Hepatocyte (in vitro differentiated cells): ENCODE measurements around the gene FIGNL1. TPM values are rescaled to one million over a fixed set of nuclear protein-coding genes. Genes with fewer than 3 reads are reported as not detected.

Experiments used
- DNase-seq: peaks from one replicate; pipeline ENCODE4 v3.0.0-alpha.2; 2016; ENCODE audit warnings: low spot score
- H2AFZ ChIP-seq: fragments of 200-600 bp; sonication (generic); 2 replicates; pipeline ENCODE4 v1.6.0; 2016; ENCODE audit warnings: antibody characterized with exemption, mild to moderate bottlenecking
- H3K27ac ChIP-seq: fragments of 200-600 bp; sonication (generic); 2 replicates; pipeline ENCODE4 v1.5.1; 2016; ENCODE audit warnings: mild to moderate bottlenecking
- H3K27me3 ChIP-seq: fragments of 200-600 bp; sonication (generic); 2 replicates; pipeline ENCODE4 v1.6.1; 2016
- H3K36me3 ChIP-seq: fragments of 200-600 bp; sonication (generic); replicated peaks from 2 replicates; pipeline ENCODE4 v1.5.1; 2016; ENCODE audit warnings: low read depth; ENCODE audit not compliant: insufficient read depth
- H3K4me1 ChIP-seq: fragments of 200-600 bp; sonication (generic); 2 replicates; pipeline ENCODE4 v1.5.1; 2016; ENCODE audit warnings: mild to moderate bottlenecking, moderate library complexity; ENCODE audit not compliant: insufficient read depth
- H3K4me2 ChIP-seq: fragments of 200-600 bp; sonication (generic); 2 replicates; pipeline ENCODE4 v1.6.0; 2016
- H3K4me3 ChIP-seq: fragments of 200-600 bp; sonication (generic); 2 replicates; pipeline ENCODE4 v1.5.1; 2016; ENCODE audit warnings: mild to moderate bottlenecking
- H3K79me2 ChIP-seq: fragments of 200-600 bp; sonication (generic); 2 replicates; pipeline ENCODE4 v1.6.0; 2017; ENCODE audit warnings: mild to moderate bottlenecking
- H3K9me2 ChIP-seq: fragments of 200-600 bp; sonication (generic); replicated peaks from 2 replicates; pipeline ENCODE4 v1.6.0; 2017; ENCODE audit warnings: mild to moderate bottlenecking; ENCODE audit not compliant: insufficient read depth
- H3K9me3 ChIP-seq: fragments of 200-600 bp; sonication (generic); 2 replicates; pipeline ENCODE4 v1.5.1; 2016; ENCODE audit warnings: low read depth, mild to moderate bottlenecking
- H4K20me1 ChIP-seq: fragments of 200-600 bp; sonication (generic); 2 replicates; pipeline ENCODE4 v1.6.0; 2016; ENCODE audit warnings: mild to moderate bottlenecking; ENCODE audit not compliant: insufficient read depth, poor library complexity, severe bottlenecking
- CTCF ChIP-seq: fragments of 200-600 bp; sonication (generic); IDR thresholded peaks from 2 replicates; pipeline ENCODE4 v1.5.1; 2016; ENCODE audit warnings: antibody characterized with exemption, mild to moderate bottlenecking; ENCODE audit not compliant: poor library complexity
- EZH2 ChIP-seq: fragments of 200-600 bp; sonication (generic); IDR thresholded peaks from 2 replicates; pipeline ENCODE4 v1.6.1; 2016; ENCODE audit warnings: antibody characterized with exemption, mild to moderate bottlenecking, borderline replicate concordance
- EZH2phosphoT487 ChIP-seq: fragments of 200-600 bp; sonication (generic); IDR thresholded peaks from one replicate; pipeline ENCODE4 v1.6.1; 2018; ENCODE audit warnings: antibody characterized with exemption, mild to moderate bottlenecking, low read depth, moderate library complexity; ENCODE audit not compliant: unreplicated experiment, severe bottlenecking
- whole genome bisulfite sequencing: methylation state at CpG from one replicate; pipeline ENCODE4 v1.1.6; 2016; ENCODE audit warnings: low lambda C conversion rate; ENCODE audit errors: missing lambda C conversion rate; 5-methylcytosine and 5-hydroxymethylcytosine counted together
- polyA plus RNA-seq: library from polyadenylated mRNA; unstranded; fragments of >200 nt; fragmentation: Nextera tagmentation; extraction: Ambion mirVana; gene quantifications from 2 replicates; pipeline ENCODE4 v1.2.1, GENCODE V29; 2016
- total RNA-seq: library from RNA; depleted of rRNA; stranded (reverse); fragments of >200 nt; gene quantifications from 2 replicates; pipeline ENCODE4 v1.2.3, GENCODE V29; 2014

Gene FIGNL1
- total and polyA plus RNA-seq, 2 experiments from 2014 or later, result 4.3 to 13.6 TPM

DNA sequence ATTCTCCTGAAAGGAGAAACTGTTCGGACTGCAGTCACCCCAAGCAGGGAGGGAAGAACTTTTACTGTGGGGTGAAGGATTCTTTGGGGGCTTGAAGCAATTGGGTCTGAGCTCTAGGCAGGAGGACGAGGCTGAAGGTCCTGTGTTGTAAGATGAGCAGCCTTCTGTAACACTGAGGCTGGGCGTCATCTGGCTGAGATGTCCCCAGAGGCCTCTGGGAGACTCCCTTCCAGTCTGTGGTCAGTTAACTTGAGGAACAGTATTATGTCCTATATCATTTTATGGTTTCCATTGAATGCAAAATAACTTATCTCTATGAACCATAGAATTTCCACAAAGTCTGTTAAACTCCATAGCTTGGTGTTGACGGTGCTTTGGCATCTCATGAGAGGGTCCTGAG, 26.3 kb downstream of the FIGNL1 start:
- no peak for DNase-seq
- Histone ChIP-seq H3K27ac (no peak overlapping the region), H3K4me2 (no peak overlapping the region), H4K20me1 (no peaks in the 10 kb centered on the region), H3K36me3 (no peaks in the 10 kb centered on the region), H3K9me2 (no peaks in the 10 kb centered on the region), H2AFZ (no peak overlapping the region), H3K9me3 (no peaks in the 10 kb centered on the region), H3K4me1 (peaks cover 8% of the 10 kb centered on the region), H3K79me2 (no peaks in the 10 kb centered on the region), H3K27me3 (no peaks in the 10 kb centered on the region), H3K4me3 (no peak overlapping the region)
- TF ChIP-seq EZH2phosphoT487 (no peak), CTCF (no peak), EZH2 (no peak)
- WGBS, result 65% methylated on average over 4 of the region's 4 CpGs

DNA sequence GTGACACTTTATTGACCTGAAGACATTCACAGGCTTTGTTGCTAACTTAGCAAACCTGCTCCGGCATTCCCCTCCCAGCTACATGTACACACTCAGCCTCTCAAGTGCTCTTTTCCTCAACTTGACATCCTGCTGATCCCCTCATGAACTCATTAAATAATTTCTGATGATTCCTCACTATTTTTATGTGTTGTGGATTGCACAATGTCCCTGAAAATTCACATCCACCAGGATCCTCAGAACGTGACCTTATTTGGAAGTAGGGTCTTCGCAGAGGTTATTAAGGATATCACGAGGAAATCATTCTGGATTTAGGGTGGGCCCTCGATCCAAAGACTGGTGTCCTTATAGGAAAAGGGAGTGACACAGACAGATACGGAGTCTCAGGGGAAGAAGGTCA, 27.3 kb downstream of the FIGNL1 start:
- H3K9me2 ChIP-seq, result no peaks in the 10 kb centered on the region
- no peak overlapping the region for H2AFZ ChIP-seq
- TF ChIP-seq CTCF (no peak), EZH2 (no peak), EZH2phosphoT487 (no peak)
- no peaks in the 10 kb centered on the region for H3K27me3 ChIP-seq
- H4K20me1 ChIP-seq, result no peaks in the 10 kb centered on the region
- 94% methylated on average over 6 of the region's 6 CpGs for WGBS
- H3K79me2 ChIP-seq, result no peaks in the 10 kb centered on the region
- DNase-seq, result no peak
- no peak overlapping the region for H3K4me2 ChIP-seq
- H3K36me3 ChIP-seq, result no peaks in the 10 kb centered on the region
- no peak overlapping the region for H3K4me3 ChIP-seq
- peaks cover 8% of the 10 kb centered on the region for H3K4me1 ChIP-seq
- H3K9me3 ChIP-seq, result no peaks in the 10 kb centered on the region
- H3K27ac ChIP-seq, result no peak overlapping the region

DNA sequence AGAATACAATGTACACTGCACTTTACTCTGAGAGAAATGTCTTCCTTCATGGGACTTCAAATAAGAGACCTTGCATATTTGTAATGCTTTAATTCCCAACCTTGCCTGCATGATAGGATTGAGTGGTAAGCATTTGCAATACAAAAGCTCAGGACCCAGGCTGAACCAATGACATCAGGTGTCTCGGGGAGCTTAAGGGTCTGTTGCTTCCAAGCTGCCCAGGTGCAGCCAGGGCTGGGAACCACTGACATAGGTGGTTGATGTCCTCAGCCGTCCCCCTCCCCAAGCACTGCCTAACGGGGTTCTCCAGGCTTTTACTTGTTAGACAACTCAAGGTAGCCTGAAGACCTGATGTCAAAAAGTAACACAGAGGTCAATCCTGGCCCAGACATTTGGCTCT, 29.1 kb downstream of the FIGNL1 start:
- 62% methylated on average over 3 of the region's 3 CpGs for whole genome bisulfite sequencing
- H3K4me2 ChIP-seq, result no peak overlapping the region
- H2AFZ ChIP-seq, result no peak overlapping the region
- peaks cover 3% of the 10 kb centered on the region for H3K4me1 ChIP-seq
- H3K27ac ChIP-seq, result no peak overlapping the region
- no peaks in the 10 kb centered on the region for H3K9me3 ChIP-seq
- no peaks in the 10 kb centered on the region for H3K9me2 ChIP-seq
- no peaks in the 10 kb centered on the region for H3K79me2 ChIP-seq
- H3K27me3 ChIP-seq, result no peaks in the 10 kb centered on the region
- TF ChIP-seq EZH2phosphoT487, result no peak
- no peak for TF ChIP-seq EZH2
- no peak overlapping the region for H3K4me3 ChIP-seq
- DNase-seq, result no peak
- H4K20me1 ChIP-seq, result no peaks in the 10 kb centered on the region
- H3K36me3 ChIP-seq, result no peaks in the 10 kb centered on the region

DNA sequence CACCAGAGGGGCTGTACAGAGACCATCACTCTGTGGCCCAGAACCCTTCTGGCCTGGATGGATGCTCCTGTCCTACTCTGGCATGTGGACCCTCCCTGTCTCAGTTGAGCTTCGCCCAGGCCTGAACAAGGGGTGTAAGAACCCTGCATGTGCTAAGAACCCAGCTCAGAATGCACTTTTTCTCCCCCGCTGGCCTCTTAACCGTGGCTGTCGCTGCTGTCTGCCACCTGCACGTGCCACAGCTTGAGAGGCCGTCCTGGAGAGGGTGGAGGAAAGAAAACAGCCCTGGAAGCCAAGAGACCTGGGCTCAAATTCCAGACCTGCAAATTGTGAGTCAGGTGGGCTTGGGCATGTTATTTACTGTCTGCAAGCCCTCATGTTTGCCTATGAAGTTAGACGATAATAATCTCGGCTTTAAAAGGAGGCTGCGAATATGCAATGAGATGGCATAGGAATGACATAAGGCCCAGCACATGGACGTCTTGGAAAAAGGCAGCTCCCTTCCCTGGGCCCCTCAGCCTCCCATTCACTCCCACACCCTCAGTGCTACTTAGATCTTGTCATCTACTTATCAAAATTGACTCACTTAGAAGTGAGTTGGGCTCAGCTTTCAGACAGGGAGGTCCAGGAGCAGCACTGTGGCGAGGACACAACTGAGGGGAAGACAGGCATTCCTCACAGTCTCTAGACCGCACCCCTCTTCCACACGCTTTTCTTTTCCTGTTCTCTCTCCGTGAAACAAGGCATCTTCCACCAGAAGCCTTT, 31.4 kb downstream of the FIGNL1 start:
- Histone ChIP-seq H2AFZ (no peak overlapping the region), H3K27me3 (no peaks in the 10 kb centered on the region), H3K79me2 (no peaks in the 10 kb centered on the region), H3K27ac (no peak overlapping the region), H3K4me2 (no peak overlapping the region), H3K36me3 (no peaks in the 10 kb centered on the region), H3K9me2 (no peaks in the 10 kb centered on the region), H3K9me3 (no peaks in the 10 kb centered on the region), H3K4me3 (no peak overlapping the region), H3K4me1 (no peaks in the 10 kb centered on the region), H4K20me1 (no peaks in the 10 kb centered on the region)
- 70% methylated on average over 14 of the region's 14 CpGs for WGBS
- no peak for TF ChIP-seq CTCF
- TF ChIP-seq EZH2phosphoT487, result no peak
- no peak for TF ChIP-seq EZH2
- DNase-seq, result no peak
